HCT116 (cell line): Measurements from ENCODE around the gene IFI27. TPM values are rescaled to one million over a fixed set of nuclear protein-coding genes. Genes with fewer than 3 reads are reported as not detected.

ENCODE experiments used
- ATAC-seq: fragments of 200-7000 bp; cut with Tn5 transposase; 2 replicates; pipeline ENCODE4 v1.9.1; 2020; ENCODE audit warnings: mild to moderate bottlenecking, moderate library complexity
- BruUV-seq: library from RNA; stranded (reverse); fragments of 400-500 nt; replicated peaks from 2 replicates; lab custom pipeline; 2021; lab: Mats Ljungman, UMichigan
- CTCF ChIA-PET: fragments of 300-600 bp; sonication (Branson Sonifier 250); formaldehyde crosslinking; loops from one replicate; lab custom pipeline; 2021; ENCODE audit warnings: antibody characterized with exemption; lab: Charles Lee
- POLR2A ChIA-PET: fragments of 300-600, 350-600 bp; sonication (Branson Sonifier 250); formaldehyde crosslinking; loops from one replicate; lab custom pipeline; 2021; ENCODE audit warnings: antibody characterized with exemption; lab: Charles Lee
- RAD21 ChIA-PET, 2 experiments: fragments of 300-600 bp; sonication (Branson Sonifier 250); formaldehyde crosslinking; loops; one replicate each; lab custom pipeline; 2023; ENCODE audit warnings: low total read pairs in 2 of 2; ENCODE audit not compliant: uncharacterized antibody in 2 of 2, unreplicated experiment in 2 of 2, low non-redundant PET in 1 of 2; lab: Charles Lee
- DNase-seq: peaks from one replicate; pipeline ENCODE4 v3.0.0-alpha.2; 2010; ENCODE audit warnings: low read depth, low spot score
- H2AFZ ChIP-seq: fragments of 200-600 bp; shearing (Covaris generic), sonication (generic); 2 replicates; pipeline ENCODE4 v1.6.1; 2017; ENCODE audit warnings: low read depth, mixed run types, mixed read lengths, antibody characterized with exemption, low read length; ENCODE audit not compliant: poor library complexity, severe bottlenecking
- H3K27ac ChIP-seq: 2 replicates; pipeline ENCODE4 v1.5.1; 2012; ENCODE audit warnings: low read depth, low read length
- H3K27me3 ChIP-seq: fragments of 200-600 bp; sonication (generic); 2 replicates; pipeline ENCODE4 v1.6.1; 2016; ENCODE audit warnings: mixed run types, low read length, mixed read lengths; ENCODE audit not compliant: insufficient read depth
- H3K36me3 ChIP-seq, 2 experiments: fragments of 200-500 bp in 1 of 2; fragments of 200-600 bp in 1 of 2; sonication (Bioruptor generic) in 1 of 2; sonication (generic) in 1 of 2; 2 replicates each; pipeline versions ENCODE4 v1.5.1 to v1.6.1; 2014 to 2016; ENCODE audit warnings: low read length in 2 of 2, inconsistent platforms in 1 of 2, mixed read lengths in 1 of 2, mixed run types in 1 of 2; ENCODE audit not compliant: insufficient read depth in 2 of 2, control insufficient read depth in 1 of 2
- H3K4me1 ChIP-seq, 2 experiments: fragments of 200-600 bp in 1 of 2; sonication (generic) in 1 of 2; 2 replicates each; pipeline versions ENCODE4 v1.5.1 to v1.6.1; 2012 to 2017; ENCODE audit warnings: low read length in 2 of 2, inconsistent platforms in 1 of 2, mild to moderate bottlenecking in 1 of 2, mixed read lengths in 1 of 2, mixed run types in 1 of 2, moderate library complexity in 1 of 2; ENCODE audit not compliant: insufficient read depth in 2 of 2, control insufficient read depth in 1 of 2
- H3K4me2 ChIP-seq: fragments of 200-600 bp; sonication (generic); 2 replicates; pipeline ENCODE4 v1.6.1; 2017; ENCODE audit warnings: mixed run types, low read length, mixed read lengths
- H3K4me3 ChIP-seq, 2 experiments: fragments of 200-600 bp in 1 of 2; sonication (generic) in 1 of 2; replicated peaks in 1 of 2; 2 replicates each; pipeline ENCODE4 v1.5.1; 2011 to 2016; ENCODE audit warnings: low read length in 2 of 2, control low read depth in 1 of 2, low read depth in 1 of 2, mild to moderate bottlenecking in 1 of 2, mixed read lengths in 1 of 2, mixed run types in 1 of 2
- H3K79me2 ChIP-seq: fragments of 200-600 bp; sonication (generic); 2 replicates; pipeline ENCODE4 v1.6.1; 2017; ENCODE audit warnings: mild to moderate bottlenecking, mixed run types, low read length, moderate library complexity, mixed read lengths; ENCODE audit not compliant: insufficient read depth
- H3K9ac ChIP-seq: fragments of 200-600 bp; sonication (generic); 2 replicates; pipeline ENCODE4 v1.6.1; 2016; ENCODE audit warnings: low read length, mixed read lengths
- H3K9me2 ChIP-seq: fragments of 200-600 bp; sonication (generic), shearing (Covaris generic); 2 replicates; pipeline ENCODE4 v1.6.1; 2017; ENCODE audit warnings: mixed run types, mild to moderate bottlenecking, moderate library complexity; ENCODE audit not compliant: insufficient read depth
- H3K9me3 ChIP-seq, 2 experiments: fragments of 200-500 bp in 1 of 2; fragments of 200-600 bp in 1 of 2; sonication (Bioruptor generic) in 1 of 2; sonication (generic) in 1 of 2; 2 replicates each; pipeline ENCODE4 v1.6.1; 2014 to 2017; ENCODE audit warnings: low read length in 2 of 2, mixed read lengths in 2 of 2, inconsistent platforms in 1 of 2, low read depth in 1 of 2, mild to moderate bottlenecking in 1 of 2, mixed run types in 1 of 2, moderate library complexity in 1 of 2; ENCODE audit not compliant: control insufficient read depth in 1 of 2, insufficient read depth in 1 of 2
- H4K20me1 ChIP-seq: fragments of 200-600 bp; sonication (generic), shearing (Covaris generic); 2 replicates; pipeline ENCODE4 v1.6.1; 2017; ENCODE audit warnings: mixed run types, mild to moderate bottlenecking, moderate library complexity; ENCODE audit not compliant: insufficient read depth
- ATF3 ChIP-seq: IDR thresholded peaks from 2 replicates; pipeline ENCODE4 v1.6.1; 2012
- CEBPB ChIP-seq: IDR thresholded peaks from 2 replicates; pipeline ENCODE4 v1.6.1; 2012; ENCODE audit warnings: low read depth
- EZH2 ChIP-seq: fragments of 200-600 bp; sonication (generic); IDR thresholded peaks from 2 replicates; pipeline ENCODE4 v1.6.1; 2017; ENCODE audit warnings: antibody characterized with exemption, mixed run types
- JUND ChIP-seq: IDR thresholded peaks from 2 replicates; pipeline ENCODE4 v1.6.1; 2012
- MAX ChIP-seq: IDR thresholded peaks from 2 replicates; pipeline ENCODE4 v1.6.1; 2012
- SIN3A ChIP-seq: IDR thresholded peaks from 2 replicates; pipeline ENCODE4 v1.6.1; 2012; ENCODE audit warnings: low read depth
- SRF ChIP-seq: IDR thresholded peaks from 2 replicates; pipeline ENCODE4 v1.6.1; 2012; ENCODE audit warnings: low read depth
- TCF7L2 ChIP-seq: IDR thresholded peaks from 2 replicates; pipeline ENCODE4 v1.7.0; 2011; ENCODE audit warnings: borderline replicate concordance, inconsistent platforms; ENCODE audit not compliant: insufficient read depth, insufficient read length; ENCODE audit errors: extremely low read depth
- ZBTB33 ChIP-seq: IDR thresholded peaks from 2 replicates; pipeline ENCODE4 v1.6.1; 2011; ENCODE audit warnings: mild to moderate bottlenecking, low read length, moderate library complexity; ENCODE audit not compliant: insufficient replicate concordance; ENCODE audit errors: extremely low read depth
- intact Hi-C: fragments of 100-400 bp; cut with micrococcal nuclease; formaldehyde crosslinking; loops from 2 replicates; pipeline ENCODE4 v1.10.0; 2022
- total RNA-seq: library from RNA; stranded (reverse); gene quantifications from one replicate; pipeline ENCODE4 v1.2.1, GENCODE V29; 2021; ENCODE audit not compliant: unreplicated experiment

Gene IFI27
- total RNA-seq, 1 experiment from 2014 or later = 3.8 TPM

- TF ChIP-seq CEBPB (no peak), TCF7L2 (no peak), ATF3 (no peak), SIN3A (no peak), JUND (no peak), ZBTB33 (no peak), MAX (no peak), SRF (no peak), EZH2 (no peak)
- Histone ChIP-seq H3K4me2 (no peak overlapping the region), H3K27me3 (peaks cover 3% of the 10 kb centered on the region; the same call in 1 of the 2 replicates), H3K27ac (no peak overlapping the region), H3K79me2 (no peaks in the 10 kb centered on the region), H3K9me3 (peaks cover 0 to 5% of the 10 kb centered on the region in 2 experiments; a peak in 2 of 4 replicates), H3K4me1 (peaks cover 0 to 18% of the 10 kb centered on the region in 2 experiments; a peak in 1 of 4 replicates), H3K9me2 (no peaks in the 10 kb centered on the region), H4K20me1 (no peaks in the 10 kb centered on the region), H3K36me3 (no peaks in the 10 kb centered on the region), H3K9ac (no peak overlapping the region), H2AFZ (no peak overlapping the region), H3K4me3 (no peak overlapping the region)
- ATAC-seq (no peak), DNase-seq (no peak)
- no TSS peak for BruUV-seq
- ChIA-PET RAD21 (no interaction called here), CTCF (no interaction called here), POLR2A (interaction anchor here (0.9 kb wide), 1 partner anchor 14 kb away, joined by 3 read pairs; no protein-coding TSS in a partner anchor)
- intact Hi-C loops = no loop called here
Measured at GRCh38 chr14:94114589-94115057, 4.1 kb downstream of the IFI27 start.
